Osteoblast (primary cell): ENCODE measurements around the gene ZBTB21. TPM values are rescaled to one million over a fixed set of nuclear protein-coding genes. Genes with fewer than 3 reads are reported as not detected.

Source experiments
- DNase-seq: peaks from one replicate; pipeline ENCODE4 v3.0.0; 2011; ENCODE audit warnings: low spot score, mixed read lengths; ENCODE audit not compliant: insufficient read length; ENCODE audit errors: missing footprints
- H2AFZ ChIP-seq: 2 replicates; pipeline ENCODE4 v1.6.0; 2011; ENCODE audit warnings: mild to moderate bottlenecking, low read length
- H3K27ac ChIP-seq: 2 replicates; pipeline ENCODE4 v1.5.1; 2011; ENCODE audit warnings: mild to moderate bottlenecking, low read depth, low read length, moderate library complexity
- H3K27me3 ChIP-seq: 2 replicates; pipeline ENCODE4 v1.6.0; 2012; ENCODE audit warnings: mild to moderate bottlenecking, control low read depth, inconsistent platforms, low read length, moderate library complexity; ENCODE audit not compliant: insufficient read depth
- H3K36me3 ChIP-seq: 2 replicates; pipeline ENCODE4 v1.5.1; 2011; ENCODE audit warnings: mild to moderate bottlenecking, low read length, control low read depth, moderate library complexity; ENCODE audit not compliant: insufficient read depth
- H3K4me1 ChIP-seq: 2 replicates; pipeline ENCODE4 v1.5.1; 2011; ENCODE audit warnings: mild to moderate bottlenecking, low read length, control low read depth, moderate library complexity; ENCODE audit not compliant: insufficient read depth
- H3K4me2 ChIP-seq: 2 replicates; pipeline ENCODE4 v1.6.0; 2011; ENCODE audit warnings: mild to moderate bottlenecking, low read length; ENCODE audit not compliant: insufficient read depth
- H3K4me3 ChIP-seq: fragments of 200-600 bp; sonication (generic); 3 replicates; pipeline ENCODE4 v1.5.1; 2012; ENCODE audit warnings: mild to moderate bottlenecking, low read length, inconsistent platforms; ENCODE audit not compliant: insufficient read depth
- H3K79me2 ChIP-seq: 2 replicates; pipeline ENCODE4 v1.6.0; 2012; ENCODE audit warnings: mild to moderate bottlenecking, low read length, control low read depth, inconsistent platforms; ENCODE audit not compliant: insufficient read depth
- H3K9me3 ChIP-seq: 2 replicates; pipeline ENCODE4 v1.5.1; 2011; ENCODE audit warnings: low read depth, low read length, control low read depth
- H4K20me1 ChIP-seq: 2 replicates; pipeline ENCODE4 v1.6.0; 2012; ENCODE audit warnings: mild to moderate bottlenecking, low read length, control low read depth; ENCODE audit not compliant: insufficient read depth
- total RNA-seq: library from RNA; depleted of rRNA; stranded (reverse); fragments of >200 nt; gene quantifications from 2 replicates; pipeline ENCODE4 v1.2.3, GENCODE V29; 2012
- TF ChIP-seq, protein P1 (sequence below): IDR thresholded peaks from 2 replicates; pipeline ENCODE4 v1.5.1; 2011; ENCODE audit warnings: mild to moderate bottlenecking, low read depth, low read length, moderate library complexity; ENCODE audit errors: extremely low read depth

Gene ZBTB21
- total RNA-seq, 1 donor = 12.7 TPM

DNA sequence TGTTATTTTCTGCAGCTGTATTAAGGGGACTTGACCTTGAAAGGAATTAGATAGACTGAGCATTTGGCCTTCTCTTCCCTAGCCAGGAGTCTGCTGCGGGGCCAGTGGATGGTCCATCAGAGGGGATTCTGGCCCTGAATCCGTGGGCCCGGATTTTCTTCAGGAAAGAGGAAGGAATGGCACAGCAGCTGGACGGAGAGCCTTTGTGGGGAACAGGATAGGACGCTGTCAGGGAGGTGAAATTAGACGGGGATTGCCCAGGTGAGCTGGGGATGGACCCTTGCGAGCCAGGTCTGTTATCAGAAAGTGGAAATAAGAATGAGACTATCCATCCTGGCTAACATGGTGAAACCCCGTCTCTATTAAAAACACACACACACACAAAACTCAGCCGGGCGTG is 54.6 kb downstream of the ZBTB21 start:
- Histone ChIP-seq H3K4me1 (peaks cover 36% of the 10 kb centered on the region), H3K36me3 (no peaks in the 10 kb centered on the region), H3K27me3 (no peaks in the 10 kb centered on the region), H4K20me1 (peaks cover 8% of the 10 kb centered on the region), H3K27ac (no peak overlapping the region), H3K4me2 (no peak overlapping the region), H2AFZ (no peak overlapping the region), H3K9me3 (no peaks in the 10 kb centered on the region), H3K79me2 (peaks cover 28% of the 10 kb centered on the region), H3K4me3 (no peak overlapping the region)
- peak; percentile 69 for DNase-seq
- TF ChIP-seq, protein P1, sequence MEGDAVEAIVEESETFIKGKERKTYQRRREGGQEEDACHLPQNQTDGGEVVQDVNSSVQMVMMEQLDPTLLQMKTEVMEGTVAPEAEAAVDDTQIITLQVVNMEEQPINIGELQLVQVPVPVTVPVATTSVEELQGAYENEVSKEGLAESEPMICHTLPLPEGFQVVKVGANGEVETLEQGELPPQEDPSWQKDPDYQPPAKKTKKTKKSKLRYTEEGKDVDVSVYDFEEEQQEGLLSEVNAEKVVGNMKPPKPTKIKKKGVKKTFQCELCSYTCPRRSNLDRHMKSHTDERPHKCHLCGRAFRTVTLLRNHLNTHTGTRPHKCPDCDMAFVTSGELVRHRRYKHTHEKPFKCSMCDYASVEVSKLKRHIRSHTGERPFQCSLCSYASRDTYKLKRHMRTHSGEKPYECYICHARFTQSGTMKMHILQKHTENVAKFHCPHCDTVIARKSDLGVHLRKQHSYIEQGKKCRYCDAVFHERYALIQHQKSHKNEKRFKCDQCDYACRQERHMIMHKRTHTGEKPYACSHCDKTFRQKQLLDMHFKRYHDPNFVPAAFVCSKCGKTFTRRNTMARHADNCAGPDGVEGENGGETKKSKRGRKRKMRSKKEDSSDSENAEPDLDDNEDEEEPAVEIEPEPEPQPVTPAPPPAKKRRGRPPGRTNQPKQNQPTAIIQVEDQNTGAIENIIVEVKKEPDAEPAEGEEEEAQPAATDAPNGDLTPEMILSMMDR = no peak

DNA sequence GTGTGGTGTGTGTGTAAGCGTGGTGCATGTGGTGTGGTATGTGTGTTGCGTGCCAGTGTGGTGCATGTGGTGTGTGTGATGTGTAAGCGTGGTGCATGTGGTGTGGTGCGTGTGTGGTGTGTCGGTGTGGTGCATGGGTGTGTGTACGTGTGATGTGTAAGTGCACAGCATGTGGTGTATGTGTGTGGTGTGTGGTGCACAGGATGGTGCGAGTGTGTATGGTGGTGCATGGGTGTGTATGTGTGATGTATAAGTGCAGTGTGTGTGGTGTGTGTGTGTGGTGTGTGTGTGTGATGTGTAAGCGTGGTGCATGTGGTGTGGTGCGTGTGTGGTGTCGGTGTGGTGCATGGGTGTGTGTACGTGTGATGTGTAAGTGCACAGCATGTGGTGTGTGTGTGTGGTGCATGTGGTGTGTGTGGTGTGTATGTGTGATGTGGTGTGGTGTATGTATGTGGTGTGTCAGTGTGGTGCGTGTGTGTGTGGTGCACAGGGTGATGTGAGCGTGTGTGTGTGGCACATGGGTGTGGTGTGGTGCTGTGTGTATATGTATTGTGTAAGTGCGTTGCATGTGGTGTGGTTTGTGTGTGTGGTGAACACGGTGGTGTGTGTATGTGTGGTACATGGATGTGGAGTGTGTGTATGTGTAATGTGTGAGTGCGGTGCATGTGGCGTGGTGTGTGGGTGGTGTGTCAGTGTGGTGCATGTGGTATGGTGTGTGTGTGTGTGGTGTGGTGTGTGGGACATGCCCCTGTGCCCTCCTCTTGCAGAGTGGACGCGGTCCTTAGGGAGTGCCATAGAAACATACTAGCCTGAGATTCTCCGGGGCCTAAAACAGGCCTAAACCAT is 55.3 kb downstream of the ZBTB21 start:
- Histone ChIP-seq H2AFZ (no peak overlapping the region), H3K4me3 (no peak overlapping the region), H3K27ac (no peak overlapping the region), H3K9me3 (no peaks in the 10 kb centered on the region), H3K36me3 (no peaks in the 10 kb centered on the region), H3K27me3 (no peaks in the 10 kb centered on the region), H3K4me1 (peaks cover 36% of the 10 kb centered on the region), H4K20me1 (peaks cover 13% of the 10 kb centered on the region), H3K4me2 (no peak overlapping the region), H3K79me2 (peaks cover 34% of the 10 kb centered on the region)
- TF ChIP-seq, protein P1 = no peak
- peak; percentile 79 for DNase-seq

DNA sequence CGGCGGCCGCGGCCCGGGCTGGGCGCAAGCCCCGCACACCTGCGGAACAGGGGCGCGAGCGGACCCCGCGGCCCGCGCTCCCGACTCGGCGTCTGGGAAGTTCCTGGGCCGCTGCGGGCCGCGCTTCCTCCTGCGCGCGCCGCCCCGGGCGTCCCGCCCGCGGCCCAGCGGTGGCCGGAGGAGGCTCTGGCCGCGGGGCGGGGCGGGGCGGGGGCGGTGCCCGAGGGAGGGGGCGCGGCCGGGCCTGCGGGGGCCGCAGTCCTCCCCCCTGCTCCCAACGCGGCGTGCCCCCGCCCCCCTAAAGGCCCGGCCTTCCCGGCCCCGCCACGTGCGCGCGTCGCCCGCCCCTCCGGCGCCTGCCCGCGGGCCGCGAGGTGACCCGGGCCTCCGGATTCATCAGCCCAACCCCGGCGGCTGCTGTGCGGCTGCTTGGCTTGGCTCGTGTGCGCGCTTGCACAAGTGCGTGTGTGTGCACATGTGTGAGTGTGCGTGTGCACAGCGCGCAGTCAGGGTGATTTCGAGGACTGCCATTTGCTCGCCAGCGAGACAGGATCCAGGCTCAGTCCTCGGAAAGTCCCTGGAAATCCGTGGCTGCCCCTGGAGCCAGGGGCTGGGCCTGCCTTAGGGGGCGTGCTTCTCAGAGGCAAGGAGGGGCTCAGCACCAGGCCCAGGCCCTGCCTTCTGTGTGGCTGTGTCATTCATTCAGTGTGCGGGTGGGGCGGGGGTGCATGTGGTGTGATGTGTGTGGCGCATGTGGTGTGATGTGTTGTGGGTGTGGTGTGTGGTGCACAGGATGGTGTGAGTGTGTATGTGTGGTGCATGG is 56.1 kb downstream of the ZBTB21 start, which contains the start of gene C2CD2:
Gene C2CD2, minus strand, starts transcription at position 188 of the 823 bp plus-strand sequence. CDS start 370 bp downstream, outside the sequence.
- peak; percentile 100 for DNase-seq
- H3K27ac ChIP-seq = peak within 1 kb of the TSS; percentile 49
- TF ChIP-seq, protein P1 = no peak

More for the DNA sequence above, 56.1 kb downstream of the ZBTB21 start, which contains the start of gene C2CD2:
- no peaks in the 10 kb centered on the region for H3K36me3 ChIP-seq
- no peaks in the 10 kb centered on the region for H3K9me3 ChIP-seq
- H3K27me3 ChIP-seq = no peaks in the 10 kb centered on the region
- H3K4me1 ChIP-seq = peaks cover 31% of the 10 kb centered on the region
- H2AFZ ChIP-seq = peak within 1 kb of the TSS; percentile 85
- peaks cover 13% of the 10 kb centered on the region for H4K20me1 ChIP-seq
- H3K4me3 ChIP-seq = peak within 1 kb of the TSS; percentile 76
- H3K4me2 ChIP-seq = peak within 1 kb of the TSS; percentile 86
- peaks cover 42% of the 10 kb centered on the region for H3K79me2 ChIP-seq
